ENCODE data around the gene TMEM151B. TPM values are rescaled to one million over a fixed set of nuclear protein-coding genes. Genes with fewer than 3 reads are reported as not detected.
"Not testable (repeated sequence)": the region's sequence is repeated elsewhere in the genome, so short reads cannot be mapped to it uniquely, and the experiment has no call there.

TMEM151B gene
- total RNA-seq, 1 experiment from 2014 or later: not detected

DNA sequence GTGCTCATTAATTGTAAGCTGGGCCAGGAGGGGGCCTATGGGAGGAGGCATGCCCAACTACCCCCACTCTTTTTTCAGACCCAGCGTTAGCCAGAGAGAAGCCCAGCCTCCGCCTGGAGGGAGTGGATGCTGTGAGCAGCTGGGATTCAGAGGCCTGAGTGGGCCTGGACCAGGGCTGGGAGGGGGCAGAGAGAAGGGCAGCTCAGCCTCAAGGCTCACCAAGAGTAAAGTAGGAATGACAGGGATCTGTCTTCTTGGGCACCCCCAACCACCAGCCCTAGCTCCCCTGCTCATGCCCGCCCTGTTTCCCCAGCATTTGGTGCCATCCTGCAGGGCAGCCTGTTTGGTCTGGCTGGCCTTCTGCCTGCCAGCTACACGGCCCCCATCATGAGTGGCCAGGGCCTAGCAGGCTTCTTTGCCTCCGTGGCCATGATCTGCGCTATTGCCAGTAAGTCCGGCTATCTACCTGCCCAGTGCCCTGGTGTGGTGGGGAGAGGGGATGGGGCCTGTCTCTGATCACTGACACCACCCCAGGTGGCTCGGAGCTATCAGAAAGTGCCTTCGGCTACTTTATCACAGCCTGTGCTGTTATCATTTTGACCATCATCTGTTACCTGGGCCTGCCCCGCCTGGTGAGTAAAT lies 40.1 kb upstream of the TMEM151B start (continued):
- no peak for TF ChIP-seq CBX3 (IDR thresholded peaks at IDR 0.05; ENCODE audit: low read depth)
- TF ChIP-seq REST (IDR thresholded peaks at IDR 0.05; ENCODE audit: low read depth): no peak
- no peak for TF ChIP-seq FOSL1 (IDR thresholded peaks at IDR 0.05; ENCODE audit: low read depth)
- no peak for TF ChIP-seq SP1 (IDR thresholded peaks at IDR 0.05; ENCODE audit: low read depth)
- no peak for TF ChIP-seq EGR1 (IDR thresholded peaks at IDR 0.05; ENCODE audit: low read depth)

- H3K27me3 ChIP-seq (ENCODE audit: insufficient read depth, low read length); DNase-seq (ENCODE audit: low read depth, low spot score); intact Hi-C loops (cut with micrococcal nuclease); H3K9ac ChIP-seq (ENCODE audit: low read length); H4K20me1 ChIP-seq (ENCODE audit: insufficient read depth); BruUV-seq (replicated peaks); H2AFZ ChIP-seq (ENCODE audit: low read depth, low read length, poor library complexity, severe bottlenecking); H3K9me2 ChIP-seq (ENCODE audit: insufficient read depth); ATAC-seq; CTCF ChIA-PET; H3K27ac ChIP-seq (ENCODE audit: low read depth, low read length); POLR2A ChIA-PET; H3K4me3 ChIP-seq (replicated peaks in 1 of 2; ENCODE audit: low read depth in 1 of 2, low read length in 2 of 2); H3K4me2 ChIP-seq (ENCODE audit: low read length); H3K9me3 ChIP-seq (ENCODE audit: control insufficient read depth in 1 of 2, insufficient read depth in 1 of 2, low read depth in 1 of 2, low read length in 2 of 2): not testable (repeated sequence)
- peaks cover 19 to 58% of the 10 kb centered on the region in 2 experiments; a peak in 3 of 4 replicates for H3K36me3 ChIP-seq (ENCODE audit: control insufficient read depth in 1 of 2, insufficient read depth in 2 of 2, low read length in 2 of 2)
- H3K4me1 ChIP-seq (ENCODE audit: control insufficient read depth in 1 of 2, insufficient read depth in 2 of 2, low read length in 2 of 2): peaks cover 19 to 27% of the 10 kb centered on the region in 2 experiments; a peak in 3 of 4 replicates
- peaks cover 26% of the 10 kb centered on the region for H3K79me2 ChIP-seq (ENCODE audit: insufficient read depth, low read length)
- RAD21 ChIA-PET (ENCODE audit: low non-redundant PET in 1 of 2, low total read pairs in 2 of 2, uncharacterized antibody in 2 of 2, unreplicated experiment in 2 of 2): interaction anchor here in 1 of 2 experiments (0.6 kb wide), 1 partner anchor 52 kb away, joined by 3 read pairs; no protein-coding TSS in a partner anchor
Observed at GRCh38 chr6:44231426-44231825, 38.8 kb upstream of the TMEM151B start.

Measured in HCT116 (cell line).